Measurements from ENCODE around the gene RTRAF.

GRCh38 chr14:52018252-52018651 is 28.9 kb downstream of the RTRAF start:
- TF ChIP-seq, protein P1, sequence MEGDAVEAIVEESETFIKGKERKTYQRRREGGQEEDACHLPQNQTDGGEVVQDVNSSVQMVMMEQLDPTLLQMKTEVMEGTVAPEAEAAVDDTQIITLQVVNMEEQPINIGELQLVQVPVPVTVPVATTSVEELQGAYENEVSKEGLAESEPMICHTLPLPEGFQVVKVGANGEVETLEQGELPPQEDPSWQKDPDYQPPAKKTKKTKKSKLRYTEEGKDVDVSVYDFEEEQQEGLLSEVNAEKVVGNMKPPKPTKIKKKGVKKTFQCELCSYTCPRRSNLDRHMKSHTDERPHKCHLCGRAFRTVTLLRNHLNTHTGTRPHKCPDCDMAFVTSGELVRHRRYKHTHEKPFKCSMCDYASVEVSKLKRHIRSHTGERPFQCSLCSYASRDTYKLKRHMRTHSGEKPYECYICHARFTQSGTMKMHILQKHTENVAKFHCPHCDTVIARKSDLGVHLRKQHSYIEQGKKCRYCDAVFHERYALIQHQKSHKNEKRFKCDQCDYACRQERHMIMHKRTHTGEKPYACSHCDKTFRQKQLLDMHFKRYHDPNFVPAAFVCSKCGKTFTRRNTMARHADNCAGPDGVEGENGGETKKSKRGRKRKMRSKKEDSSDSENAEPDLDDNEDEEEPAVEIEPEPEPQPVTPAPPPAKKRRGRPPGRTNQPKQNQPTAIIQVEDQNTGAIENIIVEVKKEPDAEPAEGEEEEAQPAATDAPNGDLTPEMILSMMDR (IDR thresholded peaks at IDR 0.05) = no peak
- TF ChIP-seq POLR2A (IDR thresholded peaks at IDR 0.05) (no peak), EP300 (IDR thresholded peaks at IDR 0.05) (no peak)

Measured in ovary (tissue), 3 donors.